ENCODE data around the gene CPED1.
"Not testable (repeated sequence)": the region's sequence is repeated elsewhere in the genome, so short reads cannot be mapped to it uniquely, and the experiment has no call there.

The CPED1 gene

GRCh38 chr7:121252523-121253235 is 264.2 kb downstream of the CPED1 start:
- DNase-seq (ENCODE audit: low read depth) = not testable (repeated sequence)

DNA sequence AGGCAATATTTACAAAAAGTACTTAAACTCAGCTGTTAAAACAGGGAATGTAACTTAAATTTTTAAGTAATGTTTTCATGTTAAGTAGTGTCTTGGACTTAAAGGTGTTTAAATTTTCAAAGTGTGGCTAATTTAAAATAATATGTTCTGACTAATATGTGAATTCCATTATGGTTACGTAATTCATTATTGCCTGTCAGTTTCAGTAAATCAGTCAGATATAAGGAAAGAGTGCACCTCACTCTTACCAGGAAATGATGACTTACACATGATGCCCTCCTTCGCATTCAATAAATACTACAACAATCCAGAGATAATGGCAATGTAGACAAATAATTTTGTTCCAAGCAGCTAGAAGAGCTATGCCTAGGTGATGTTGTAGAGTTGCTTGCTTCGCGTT is 271.3 kb downstream of the CPED1 start:
- DNase-seq (ENCODE audit: low read depth) = no peak

GRCh38 chr7:121261207-121261884 is 272.8 kb downstream of the CPED1 start:
- no peak for DNase-seq (ENCODE audit: low read depth)

DNA sequence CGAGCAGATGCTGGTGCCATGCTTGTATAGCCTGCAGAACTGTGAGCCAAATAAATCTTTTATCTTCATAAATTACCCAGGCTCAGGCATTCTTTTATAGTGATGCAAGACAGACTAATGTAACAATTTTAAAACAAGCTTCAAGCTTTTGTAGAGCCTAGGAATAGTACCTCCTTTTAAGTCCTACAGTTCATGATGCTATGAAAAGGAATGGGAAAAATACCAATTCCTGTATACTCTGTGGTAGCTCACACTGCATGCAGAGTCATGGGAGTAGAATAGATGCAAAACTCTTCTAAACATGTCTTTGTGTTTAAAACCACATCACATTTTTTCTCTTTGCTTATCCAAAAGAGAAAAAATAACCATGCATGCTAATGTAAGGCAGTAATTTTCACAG is 273.7 kb downstream of the CPED1 start:
- DNase-seq (ENCODE audit: low read depth) = no peak

DNA sequence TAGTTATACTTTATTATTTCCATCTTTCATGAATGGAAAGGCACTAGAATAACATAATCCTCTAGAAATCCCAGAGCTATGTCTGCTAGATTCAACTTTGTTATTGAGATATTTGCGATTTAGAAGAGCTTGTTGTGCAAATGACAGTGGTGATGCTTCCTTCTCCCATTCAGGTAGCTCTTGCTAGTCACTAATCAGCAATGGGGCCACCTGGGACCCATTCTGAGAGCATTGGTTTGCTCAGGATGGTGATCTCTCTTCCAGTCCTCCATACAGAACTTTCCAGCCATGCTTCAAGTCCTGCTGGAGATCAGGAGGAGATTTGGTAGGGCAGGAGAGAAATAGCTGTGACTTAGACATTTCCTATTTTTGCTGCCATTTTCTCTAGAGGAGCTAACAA is 274.5 kb downstream of the CPED1 start:
- no peak for DNase-seq (ENCODE audit: low read depth)

- DNase-seq (ENCODE audit: low read depth) = no peak
Measured at GRCh38 chr7:121266307-121266894, 277.9 kb downstream of the CPED1 start.

- DNase-seq (ENCODE audit: low read depth) = no peak
Measured at GRCh38 chr7:121267612-121268011, 279.1 kb downstream of the CPED1 start.

- no peak for DNase-seq (ENCODE audit: low read depth)
Measured at GRCh38 chr7:121269798-121270197, 281.3 kb downstream of the CPED1 start.

GRCh38 chr7:121271098-121271497 is 282.6 kb downstream of the CPED1 start:
- no peak for DNase-seq (ENCODE audit: low read depth)

DNA sequence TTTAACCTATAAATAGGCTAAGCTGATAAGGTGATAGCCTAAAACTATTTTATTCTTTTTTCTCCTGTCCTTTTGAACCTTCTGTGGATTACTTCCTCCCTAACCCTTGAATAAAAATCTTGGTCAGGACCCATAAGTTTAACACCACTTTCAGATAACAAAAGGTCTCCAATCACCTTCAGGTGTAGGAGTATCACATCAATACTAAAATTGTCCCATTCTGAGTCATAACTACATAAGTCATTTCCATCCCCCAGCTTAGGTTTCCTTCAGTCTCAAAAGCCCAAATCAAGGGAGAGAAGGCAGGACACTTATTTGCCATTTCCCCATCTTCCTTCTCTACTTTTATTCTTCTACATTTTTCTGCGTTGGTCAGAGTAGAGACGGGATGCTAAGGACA is 283.4 kb downstream of the CPED1 start:
- no peak for DNase-seq (ENCODE audit: low read depth)

DNA sequence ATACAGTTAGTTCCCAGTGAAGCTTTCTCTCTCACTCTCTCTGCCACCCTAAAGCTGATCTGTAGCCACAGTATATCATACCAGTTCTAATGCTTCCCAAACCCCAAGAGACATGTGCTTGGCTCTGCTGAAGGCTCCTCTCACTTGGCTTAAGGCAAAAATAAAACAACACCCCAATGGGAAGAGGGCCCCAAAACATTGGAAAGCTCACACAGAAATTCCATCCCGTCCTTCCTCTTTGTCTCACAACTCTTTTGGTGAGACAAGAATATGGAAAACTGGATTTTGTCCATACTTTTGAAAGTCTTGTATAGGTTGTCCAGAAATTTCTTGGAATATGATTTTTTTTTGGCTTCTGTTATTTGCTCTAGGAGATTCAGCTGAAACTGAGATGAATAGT is 284.2 kb downstream of the CPED1 start:
- DNase-seq (ENCODE audit: low read depth) = no peak

DNA sequence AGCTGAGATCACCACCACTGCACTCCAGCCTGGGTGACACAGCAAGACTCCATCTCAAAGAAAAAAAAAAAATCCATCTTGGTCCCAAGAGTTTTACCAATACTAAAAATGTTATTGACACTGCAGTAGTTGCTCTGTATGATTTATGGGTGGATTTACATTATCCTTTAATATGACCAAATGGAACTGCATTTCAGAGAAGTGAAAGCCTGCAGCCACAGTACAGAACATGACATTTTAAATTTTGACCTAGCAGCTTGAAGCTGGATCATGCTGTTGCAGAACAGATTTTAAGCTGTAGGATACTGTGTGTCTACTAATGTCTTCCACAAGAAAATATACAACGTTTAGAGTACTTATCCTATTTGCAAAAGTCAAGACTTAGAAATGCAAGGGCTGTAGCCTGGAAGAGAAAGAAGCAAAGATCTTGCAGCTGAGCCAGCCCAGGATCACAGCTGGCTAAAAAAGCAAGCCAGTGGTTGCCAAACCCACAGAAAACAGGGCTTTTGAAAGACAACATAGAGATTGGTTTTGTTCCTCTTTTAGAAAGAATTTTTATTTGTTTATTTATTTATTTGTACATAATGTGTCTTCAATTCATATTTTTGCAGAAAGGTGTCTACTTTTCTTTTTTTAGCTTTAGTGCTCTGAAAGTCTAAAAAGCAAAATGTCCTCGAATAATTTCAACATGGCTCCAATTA is 285.1 kb downstream of the CPED1 start:
- DNase-seq (ENCODE audit: low read depth) = no peak

- DNase-seq (ENCODE audit: low read depth) = no peak
Measured at GRCh38 chr7:121274467-121274866, 286.0 kb downstream of the CPED1 start.

DNA sequence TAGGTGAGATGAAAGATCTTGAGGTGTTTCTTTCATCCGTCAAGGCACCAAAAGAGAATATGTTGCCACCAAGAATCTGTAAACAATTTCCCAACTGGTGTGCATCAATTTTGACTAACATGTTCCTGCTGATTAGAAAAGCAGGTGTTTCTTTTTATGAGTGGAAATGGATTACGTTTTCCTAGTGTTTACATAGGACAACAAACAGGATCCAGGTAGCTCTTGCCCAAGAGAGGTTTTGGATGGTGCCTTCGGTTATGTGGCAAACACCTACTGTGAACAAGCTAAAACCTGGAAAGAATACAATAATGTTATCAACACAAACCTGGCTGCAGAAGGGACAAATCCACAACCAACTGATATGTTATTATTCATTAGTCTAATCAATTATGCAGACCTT is 286.7 kb downstream of the CPED1 start:
- DNase-seq (ENCODE audit: low read depth) = no peak

GRCh38 chr7:121276313-121276712 is 287.8 kb downstream of the CPED1 start:
- no peak for DNase-seq (ENCODE audit: low read depth)

- no peak for DNase-seq (ENCODE audit: low read depth)
Measured at GRCh38 chr7:121278120-121279021, 289.9 kb downstream of the CPED1 start.

- DNase-seq (ENCODE audit: low read depth) = no peak
Measured at GRCh38 chr7:121279060-121279620, 290.6 kb downstream of the CPED1 start.

DNA sequence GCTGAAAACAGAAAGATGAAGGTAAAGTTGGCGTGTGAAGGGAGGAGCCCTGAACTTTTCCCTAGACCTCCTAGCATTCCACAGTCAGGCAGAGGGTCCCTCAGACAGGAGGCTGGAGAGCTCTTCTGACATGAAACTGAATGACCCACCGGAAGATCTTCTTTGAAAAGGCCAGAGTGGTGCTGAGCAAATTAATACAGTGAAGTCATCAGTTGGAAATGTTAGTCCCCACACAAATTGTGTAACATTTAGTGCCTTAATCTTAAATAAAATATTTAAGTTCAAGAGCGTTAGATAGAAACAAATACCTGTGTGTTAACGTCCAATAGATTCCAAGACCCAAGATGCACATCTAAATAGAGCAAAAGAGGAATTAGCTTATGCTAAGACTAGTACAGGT is 291.3 kb downstream of the CPED1 start:
- DNase-seq (ENCODE audit: low read depth) = no peak

DNA sequence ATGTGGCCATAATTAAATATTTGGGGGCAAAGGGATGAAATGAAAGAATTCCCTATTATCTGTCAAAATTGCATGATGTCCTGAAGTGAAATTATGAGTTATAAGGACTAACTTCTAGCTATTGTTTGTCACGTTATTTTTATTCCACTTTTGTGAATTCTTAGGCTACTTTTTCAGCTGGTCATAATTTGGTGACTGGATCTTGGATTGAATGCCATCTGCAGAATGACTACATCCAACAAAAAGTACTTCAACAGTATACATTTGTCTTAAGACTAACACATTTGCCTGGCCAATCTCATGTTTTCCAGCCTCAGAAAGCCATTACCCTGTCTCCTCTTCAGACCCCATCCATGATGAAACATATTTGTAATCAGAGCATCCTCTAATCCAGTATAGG is 292.1 kb downstream of the CPED1 start:
- no peak for DNase-seq (ENCODE audit: low read depth)

- DNase-seq (ENCODE audit: low read depth) = no peak
Measured at GRCh38 chr7:121282129-121282528, 293.6 kb downstream of the CPED1 start.

DNA sequence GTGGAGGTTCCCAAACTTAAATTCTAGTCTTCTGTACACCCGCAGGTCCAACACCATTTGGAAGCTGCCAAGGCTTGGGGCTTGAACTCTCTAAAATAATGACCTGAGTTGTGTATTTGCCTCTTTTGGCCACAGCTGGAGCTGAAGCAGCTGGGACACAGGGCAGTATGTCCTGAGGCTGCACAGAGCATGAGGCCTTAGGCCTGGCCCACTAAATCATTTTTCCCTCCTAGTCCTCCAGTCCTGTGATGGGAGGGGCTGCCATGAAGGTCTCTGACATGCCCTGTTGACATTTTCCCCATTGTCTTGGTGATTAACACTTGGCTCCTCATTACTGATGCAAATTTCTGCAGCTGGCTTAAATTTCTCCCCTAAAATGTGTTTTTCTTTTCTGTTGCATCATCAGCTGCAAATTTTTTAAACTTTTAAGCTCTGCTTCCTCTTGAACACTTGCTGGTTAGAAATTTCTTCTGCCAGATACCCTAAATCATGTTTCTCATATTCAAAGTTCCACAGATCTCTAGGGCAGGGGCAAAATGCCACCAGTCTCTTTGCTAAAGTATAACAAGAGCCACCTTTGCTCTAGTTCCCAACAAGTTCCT is 296.7 kb downstream of the CPED1 start:
- no peak for DNase-seq (ENCODE audit: low read depth)

Data from non-pigmented ciliary epithelial cell (primary cell).